Measurements from ENCODE around the gene POLR1A.

DNA sequence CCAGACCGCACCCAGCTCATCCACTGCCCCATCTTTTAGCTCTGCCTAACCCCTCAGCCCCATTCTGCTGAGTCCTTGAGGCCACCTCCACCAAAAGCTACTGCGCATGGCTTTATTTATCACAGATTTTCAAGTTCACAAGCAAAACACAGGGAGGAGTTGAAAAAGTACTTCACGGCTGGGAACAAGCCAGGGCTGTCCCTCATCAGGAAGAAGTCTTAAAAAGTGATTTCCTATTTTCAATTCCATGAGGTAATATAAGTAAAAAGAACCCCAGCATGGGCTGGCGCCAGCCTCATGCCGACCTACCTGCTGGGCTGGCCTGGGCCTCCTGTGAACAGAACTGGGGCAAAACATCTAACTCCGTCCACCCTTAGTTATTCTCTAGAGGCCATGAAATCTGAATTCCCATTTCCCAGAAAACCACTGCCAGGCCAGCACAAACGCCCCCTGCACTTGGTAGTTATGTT lies 69.0 kb downstream of the POLR1A start:
- TF ChIP-seq, protein P1, sequence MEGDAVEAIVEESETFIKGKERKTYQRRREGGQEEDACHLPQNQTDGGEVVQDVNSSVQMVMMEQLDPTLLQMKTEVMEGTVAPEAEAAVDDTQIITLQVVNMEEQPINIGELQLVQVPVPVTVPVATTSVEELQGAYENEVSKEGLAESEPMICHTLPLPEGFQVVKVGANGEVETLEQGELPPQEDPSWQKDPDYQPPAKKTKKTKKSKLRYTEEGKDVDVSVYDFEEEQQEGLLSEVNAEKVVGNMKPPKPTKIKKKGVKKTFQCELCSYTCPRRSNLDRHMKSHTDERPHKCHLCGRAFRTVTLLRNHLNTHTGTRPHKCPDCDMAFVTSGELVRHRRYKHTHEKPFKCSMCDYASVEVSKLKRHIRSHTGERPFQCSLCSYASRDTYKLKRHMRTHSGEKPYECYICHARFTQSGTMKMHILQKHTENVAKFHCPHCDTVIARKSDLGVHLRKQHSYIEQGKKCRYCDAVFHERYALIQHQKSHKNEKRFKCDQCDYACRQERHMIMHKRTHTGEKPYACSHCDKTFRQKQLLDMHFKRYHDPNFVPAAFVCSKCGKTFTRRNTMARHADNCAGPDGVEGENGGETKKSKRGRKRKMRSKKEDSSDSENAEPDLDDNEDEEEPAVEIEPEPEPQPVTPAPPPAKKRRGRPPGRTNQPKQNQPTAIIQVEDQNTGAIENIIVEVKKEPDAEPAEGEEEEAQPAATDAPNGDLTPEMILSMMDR (IDR thresholded peaks at IDR 0.05), result no peak
- TF ChIP-seq POLR2A (IDR thresholded peaks at IDR 0.05), result no peak
